ENCODE results near the gene AK1. TPM values are rescaled to one million over a fixed set of nuclear protein-coding genes. Genes with fewer than 3 reads are reported as not detected.

The AK1 gene
- polyA plus RNA-seq, 1 of the 3 experiments (the other 2 are of a cell fraction), result 125 TPM

- ChIA-PET POLR2A (no interaction called here), CTCF (no interaction called here)
- 70% methylated on average over 2 of the region's 10 CpGs for WGBS (ENCODE audit: low lambda C conversion rate)
- Histone ChIP-seq H3K4me3 (ENCODE audit: low read depth in 2 of 2, low read length in 1 of 2) (no peak overlapping the region), H3K9me2 (no peaks in the 10 kb centered on the region), H3K79me2 (ENCODE audit: insufficient read depth) (no peaks in the 10 kb centered on the region), H3K9ac (no peak overlapping the region), H3K36me3 (replicated peaks in 1 of 2; ENCODE audit: control insufficient read depth in 1 of 2, insufficient read depth in 2 of 2, low read length in 1 of 2) (peaks cover 0 to 5% of the 10 kb centered on the region in 2 experiments), H3K4me1 (ENCODE audit: control insufficient read depth in 1 of 2, insufficient read depth in 2 of 2, low read depth in 1 of 2, low read length in 1 of 2) (peaks cover 0 to 13% of the 10 kb centered on the region in 2 experiments; a peak in 1 of 4 replicates), H3K27ac (ENCODE audit: low read depth in 2 of 2, low read length in 1 of 2) (no peak overlapping the region), H2AFZ (ENCODE audit: low read depth) (no peak overlapping the region), H3K27me3 (ENCODE audit: insufficient read depth) (no peaks in the 10 kb centered on the region), H3K4me2 (no peak overlapping the region), H3K9me3 (no peaks in the 10 kb centered on the region), H3F3A (replicated peaks; ENCODE audit: insufficient read depth) (no peaks in the 10 kb centered on the region), H4K20me1 (ENCODE audit: insufficient read depth) (no peaks in the 10 kb centered on the region)
- TF ChIP-seq MEF2A (IDR thresholded peaks at IDR 0.05; ENCODE audit: borderline replicate concordance, low read depth), result no peak
- no peak for TF ChIP-seq ELF1 (IDR thresholded peaks at IDR 0.05)
- no peak for TF ChIP-seq TEAD4 (IDR thresholded peaks at IDR 0.05; ENCODE audit: borderline replicate concordance, insufficient read depth)
- TF ChIP-seq PBX3 (IDR thresholded peaks at IDR 0.05), result no peak
- no peak for TF ChIP-seq FOXM1 (IDR thresholded peaks at IDR 0.05; ENCODE audit: low read depth)
- TF ChIP-seq SIN3A (IDR thresholded peaks at IDR 0.05; ENCODE audit: borderline replicate concordance, low read depth, low read length), result no peak
- TF ChIP-seq USF2 (IDR thresholded peaks at IDR 0.05; ENCODE audit: borderline replicate concordance, low read depth, low read length), result no peak
- TF ChIP-seq IRF3 (IDR thresholded peaks at IDR 0.05; ENCODE audit: low read depth, low read length), result no peak
- TF ChIP-seq POLR2AphosphoS5 (IDR thresholded peaks at IDR 0.05; ENCODE audit: low read depth, low read length), result no peak
- no peak for TF ChIP-seq RFX5 (IDR thresholded peaks at IDR 0.05; ENCODE audit: low read length)
- TF ChIP-seq RXRA (IDR thresholded peaks at IDR 0.05; ENCODE audit: borderline replicate concordance, low read depth), result no peak
- no peak for TF ChIP-seq FOXJ3 (CRISPR knock-in tag; IDR thresholded peaks at IDR 0.05)
- no peak for TF ChIP-seq RCOR1 (IDR thresholded peaks at IDR 0.05; ENCODE audit: low read length)
- no peak for TF ChIP-seq SMC3 (IDR thresholded peaks at IDR 0.05; ENCODE audit: low read depth, low read length)
- no peak for TF ChIP-seq TAF1 (IDR thresholded peaks at IDR 0.05; ENCODE audit: borderline replicate concordance, low read depth, low read length)
- no peak for TF ChIP-seq NRF1 (IDR thresholded peaks at IDR 0.05; ENCODE audit: low read depth, low read length)
- TF ChIP-seq ZBTB33 (IDR thresholded peaks at IDR 0.05; ENCODE audit: borderline replicate concordance, low read depth), result no peak
- TF ChIP-seq RAD21 (IDR thresholded peaks at IDR 0.05; ENCODE audit: low read length), result no peak
- no peak for TF ChIP-seq USF1 (IDR thresholded peaks at IDR 0.05; ENCODE audit: borderline replicate concordance, low read depth)
- no peak for TF ChIP-seq YY1 (IDR thresholded peaks at IDR 0.05; ENCODE audit: low read depth)
- no peak for DNase-seq
These were observed 31.1 kb upstream of the AK1 start for GRCh38 chr9:127908660-127908926.
